Measurements from ENCODE around the gene HHAT.

DNA sequence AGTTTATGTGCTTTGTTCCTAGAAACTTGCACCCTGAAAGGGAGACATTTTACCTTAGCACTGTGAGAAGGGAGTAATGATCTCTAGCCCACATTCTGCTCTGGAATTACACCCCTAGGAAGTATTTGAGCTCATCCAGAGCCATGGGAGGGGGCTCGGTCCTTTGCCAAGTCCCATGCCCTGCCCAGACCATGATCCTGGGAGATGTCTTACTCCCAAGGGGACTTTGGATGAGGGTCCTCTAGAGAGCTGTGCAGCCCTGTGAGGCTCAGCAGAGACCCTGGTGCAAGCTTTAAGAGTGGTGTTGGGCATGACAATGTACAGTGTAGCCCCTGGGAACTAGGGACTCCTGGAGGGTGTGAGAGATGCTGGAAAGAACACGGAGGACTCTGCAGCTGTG is 241.4 kb downstream of the HHAT start:
- TF ChIP-seq CTCF (conservative IDR thresholded peaks at IDR 0.05): no peak
- TF ChIP-seq ZFX (IDR thresholded peaks at IDR 0.05): no peak
